ENCODE results near the gene DNASE1.

DNASE1 gene

GRCh38 chr16:3664187-3664896, 9.9 kb downstream of the DNASE1 start:
- no peak for DNase-seq (ENCODE audit: low spot score)

GRCh38 chr16:3665508-3665907, 11.0 kb downstream of the DNASE1 start:
- peak; percentile 53 for DNase-seq (ENCODE audit: low spot score)

- no peak for DNase-seq (ENCODE audit: low spot score)
Measured at GRCh38 chr16:3668626-3669025, 14.1 kb downstream of the DNASE1 start.

GRCh38 chr16:3669082-3669481, 14.6 kb downstream of the DNASE1 start:
- no peak for DNase-seq (ENCODE audit: low spot score)

GRCh38 chr16:3670711-3671110, 16.2 kb downstream of the DNASE1 start:
- no peak for DNase-seq (ENCODE audit: low spot score)

- no peak for DNase-seq (ENCODE audit: low spot score)
Measured at GRCh38 chr16:3671424-3671823, 16.9 kb downstream of the DNASE1 start.

- DNase-seq (ENCODE audit: low spot score), result no peak
Measured at GRCh38 chr16:3672571-3673041, 18.1 kb downstream of the DNASE1 start.

- DNase-seq (ENCODE audit: low spot score), result no peak
Measured at GRCh38 chr16:3673201-3673600, 18.7 kb downstream of the DNASE1 start.

GRCh38 chr16:3673676-3674377, 19.3 kb downstream of the DNASE1 start:
- no peak for DNase-seq (ENCODE audit: low spot score)

- DNase-seq (ENCODE audit: low spot score), result no peak
Measured at GRCh38 chr16:3674513-3675295, 20.2 kb downstream of the DNASE1 start.

GRCh38 chr16:3675601-3676130, 21.2 kb downstream of the DNASE1 start:
- DNase-seq (ENCODE audit: low spot score), result no peak

GRCh38 chr16:3677994-3678393, 23.5 kb downstream of the DNASE1 start:
- no peak for DNase-seq (ENCODE audit: low spot score)

- no peak for DNase-seq (ENCODE audit: low spot score)
Measured at GRCh38 chr16:3681206-3681605, 26.7 kb downstream of the DNASE1 start.

GRCh38 chr16:3687021-3687420, 32.5 kb downstream of the DNASE1 start:
- no peak for DNase-seq (ENCODE audit: low spot score)

- no peak for DNase-seq (ENCODE audit: low spot score)
Measured at GRCh38 chr16:3687792-3688191, 33.3 kb downstream of the DNASE1 start.

- no peak for DNase-seq (ENCODE audit: low spot score)
Measured at GRCh38 chr16:3689731-3690130, 35.2 kb downstream of the DNASE1 start.

GRCh38 chr16:3690470-3690928, 36.0 kb downstream of the DNASE1 start:
- peak; percentile 84 for DNase-seq (ENCODE audit: low spot score)

- DNase-seq (ENCODE audit: low spot score), result no peak
Measured at GRCh38 chr16:3690980-3691720, 36.7 kb downstream of the DNASE1 start.

GRCh38 chr16:3691761-3692160, 37.3 kb downstream of the DNASE1 start:
- no peak for DNase-seq (ENCODE audit: low spot score)

- DNase-seq (ENCODE audit: low spot score), result no peak
Measured at GRCh38 chr16:3694051-3694450, 39.6 kb downstream of the DNASE1 start.

- no peak for DNase-seq (ENCODE audit: low spot score)
Measured at GRCh38 chr16:3695610-3696369, 41.3 kb downstream of the DNASE1 start.
